Mesenchymal stem cell (in vitro differentiated cells and primary cell): ENCODE data around the gene TBC1D22A.

ENCODE experiments used
- DNase-seq: peaks from one replicate; pipeline ENCODE4 v3.0.0-alpha.2; 2013
- H2AFZ ChIP-seq: one replicate; pipeline ENCODE4 v1.6.1; 2013; ENCODE audit warnings: low read depth, mild to moderate bottlenecking, control low read depth, inconsistent platforms, low read length, moderate library complexity
- H2AK5ac ChIP-seq: 2 replicates; pipeline ENCODE4 v1.6.1; 2013; ENCODE audit warnings: low read length, moderate library complexity, mild to moderate bottlenecking, inconsistent platforms; ENCODE audit not compliant: severe bottlenecking
- H2BK120ac ChIP-seq: one replicate; pipeline ENCODE4 v1.6.1; 2013; ENCODE audit warnings: low read depth, mild to moderate bottlenecking, inconsistent platforms, low read length, moderate library complexity
- H2BK12ac ChIP-seq, 2 experiments: one replicate each; pipeline ENCODE4 v1.6.1; 2013; ENCODE audit warnings: inconsistent platforms in 2 of 2, low read length in 2 of 2, mild to moderate bottlenecking in 2 of 2, moderate library complexity in 2 of 2, control low read depth in 1 of 2
- H2BK15ac ChIP-seq: one replicate; pipeline ENCODE4 v1.6.1; 2013; ENCODE audit warnings: mild to moderate bottlenecking, low read depth, inconsistent platforms; ENCODE audit not compliant: poor library complexity, severe bottlenecking
- H2BK5ac ChIP-seq: 2 replicates; pipeline ENCODE4 v1.6.1; 2013; ENCODE audit warnings: low read depth, mild to moderate bottlenecking, low read length, control low read depth, inconsistent platforms; ENCODE audit not compliant: poor library complexity, severe bottlenecking
- H3K14ac ChIP-seq, 2 experiments: one replicate each; pipeline ENCODE4 v1.6.1; 2013; ENCODE audit warnings: inconsistent platforms in 2 of 2, low read length in 2 of 2, control low read depth in 1 of 2, mild to moderate bottlenecking in 1 of 2, moderate library complexity in 1 of 2
- H3K18ac ChIP-seq, 2 experiments: one replicate each; pipeline ENCODE4 v1.6.1; 2013; ENCODE audit warnings: inconsistent platforms in 2 of 2, low read length in 2 of 2, control low read depth in 1 of 2, low read depth in 1 of 2, mild to moderate bottlenecking in 1 of 2
- H3K23ac ChIP-seq, 2 experiments: one replicate each; pipeline ENCODE4 v1.6.1; 2013; ENCODE audit warnings: inconsistent platforms in 2 of 2, low read length in 2 of 2, mild to moderate bottlenecking in 2 of 2, moderate library complexity in 2 of 2, control low read depth in 1 of 2
- H3K27ac ChIP-seq: 2 replicates; pipeline ENCODE4 v1.5.1; 2013; ENCODE audit warnings: mild to moderate bottlenecking, moderate library complexity, low read length, control low read depth, inconsistent platforms; ENCODE audit not compliant: poor library complexity, severe bottlenecking
- H3K27me3 ChIP-seq, 2 experiments: 2 replicates each; pipeline versions ENCODE4 v1.6.1 to v1.7.0; 2013; ENCODE audit warnings: low read length in 2 of 2, mild to moderate bottlenecking in 2 of 2, moderate library complexity in 2 of 2, control low read depth in 1 of 2, inconsistent platforms in 1 of 2; ENCODE audit not compliant: control insufficient read depth in 1 of 2, insufficient read depth in 1 of 2
- H3K36me3 ChIP-seq, 2 experiments: 2 replicates each; pipeline versions ENCODE4 v1.6.1 to v1.7.0; 2013; ENCODE audit warnings: low read length in 2 of 2, control low read depth in 1 of 2, inconsistent platforms in 1 of 2, low read depth in 1 of 2, mild to moderate bottlenecking in 1 of 2; ENCODE audit not compliant: insufficient read depth in 2 of 2, control insufficient read depth in 1 of 2
- H3K4ac ChIP-seq, 2 experiments: one replicate each; pipeline ENCODE4 v1.6.1; 2013; ENCODE audit warnings: inconsistent platforms in 2 of 2, low read length in 2 of 2, mild to moderate bottlenecking in 2 of 2, moderate library complexity in 2 of 2, control low read depth in 1 of 2, low read depth in 1 of 2
- H3K4me1 ChIP-seq: 2 replicates; pipeline ENCODE4 v1.6.1; 2013; ENCODE audit warnings: low read depth, low read length, control low read depth; ENCODE audit not compliant: control insufficient read depth, insufficient read depth
- H3K4me2 ChIP-seq: 2 replicates; pipeline ENCODE4 v1.6.1; 2013; ENCODE audit warnings: low read length, mild to moderate bottlenecking, inconsistent platforms; ENCODE audit not compliant: poor library complexity, severe bottlenecking
- H3K4me3 ChIP-seq, 2 experiments: 2 replicates each; pipeline versions ENCODE4 v1.5.1 to v1.7.0; 2013; ENCODE audit warnings: low read length in 2 of 2, mild to moderate bottlenecking in 2 of 2, control low read depth in 1 of 2, low read depth in 1 of 2; ENCODE audit not compliant: insufficient read depth in 1 of 2
- H3K79me1 ChIP-seq: replicated peaks from 2 replicates; pipeline ENCODE4 v1.6.1; 2013; ENCODE audit warnings: mild to moderate bottlenecking, control low read depth, low read length, inconsistent platforms; ENCODE audit not compliant: poor library complexity, severe bottlenecking
- H3K9ac ChIP-seq: 2 replicates; pipeline ENCODE4 v1.7.0; 2013; ENCODE audit warnings: mild to moderate bottlenecking, low read length, moderate library complexity
- H3K9me3 ChIP-seq: 2 replicates; pipeline ENCODE4 v1.7.0; 2013; ENCODE audit warnings: mild to moderate bottlenecking, low read length; ENCODE audit not compliant: control insufficient read depth
- H4K8ac ChIP-seq: one replicate; pipeline ENCODE4 v1.6.1; 2013; ENCODE audit warnings: inconsistent platforms, mild to moderate bottlenecking, low read length, moderate library complexity
- H4K91ac ChIP-seq: one replicate; pipeline ENCODE4 v1.6.1; 2013; ENCODE audit warnings: mild to moderate bottlenecking, low read length, inconsistent platforms
- WGBS: methylation state at CpG from one replicate; pipeline ENCODE4 v1.1.7; 2013; ENCODE audit warnings: mixed read lengths; 5-methylcytosine and 5-hydroxymethylcytosine counted together

Gene TBC1D22A

GRCh38 chr22:46867106-46867505 lies 104.7 kb downstream of the TBC1D22A start:
- Histone ChIP-seq H3K27me3 (no peaks in the 10 kb centered on the region), H3K4me2 (no peak overlapping the region), H3K9ac (no peak overlapping the region), H2BK15ac (no peak overlapping the region), H2BK12ac (no peak overlapping the region), H4K91ac (no peak overlapping the region), H2BK120ac (no peak overlapping the region), H3K27ac (peak overlapping the region; percentile 74), H3K4ac (no peak overlapping the region), H3K14ac (no peak overlapping the region), H3K36me3 (peaks cover 7 to 8% of the 10 kb centered on the region in 2 experiments), H3K4me1 (peaks cover 6% of the 10 kb centered on the region), H3K9me3 (peaks cover 6% of the 10 kb centered on the region), H3K79me1 (peaks cover 41% of the 10 kb centered on the region), H3K4me3 (no peak overlapping the region), H2BK5ac (no peak overlapping the region), H4K8ac (no peak overlapping the region), H2AK5ac (no peak overlapping the region), H3K18ac (no peak overlapping the region), H3K23ac (no peak overlapping the region), H2AFZ (no peak overlapping the region)
- 70% methylated on average over 3 of the region's 4 CpGs for WGBS
- no peak for DNase-seq

DNA sequence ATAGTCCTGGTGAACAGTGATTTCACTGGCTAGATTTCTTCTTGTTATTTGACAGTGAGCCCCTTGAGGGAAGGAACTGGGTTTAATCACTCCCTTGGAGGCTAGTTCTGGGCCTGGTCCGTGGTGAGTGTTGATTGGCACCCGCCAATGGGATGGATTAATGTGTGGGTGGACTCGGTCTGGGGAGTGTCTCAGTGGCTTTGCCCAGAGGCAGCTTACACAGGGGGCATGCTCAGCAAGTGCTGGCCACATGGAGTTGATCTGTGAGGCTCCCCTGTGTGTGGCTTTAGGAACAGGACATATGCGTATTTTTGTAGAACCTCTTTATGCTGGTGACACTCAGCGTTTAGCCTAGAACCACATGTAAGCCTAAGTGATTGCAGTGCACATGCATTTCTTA lies 106.9 kb downstream of the TBC1D22A start:
- H3K4me2 ChIP-seq: no peak overlapping the region
- H3K9ac ChIP-seq: no peak overlapping the region
- DNase-seq: no peak
- H3K27ac ChIP-seq: no peak overlapping the region
- no peak overlapping the region for H3K18ac ChIP-seq
- H2AK5ac ChIP-seq: no peak overlapping the region
- H3K36me3 ChIP-seq: peaks cover 4 to 8% of the 10 kb centered on the region in 2 experiments
- no peak overlapping the region for H2BK5ac ChIP-seq
- H4K8ac ChIP-seq: no peak overlapping the region
- H4K91ac ChIP-seq: no peak overlapping the region
- H3K14ac ChIP-seq: no peak overlapping the region
- WGBS: 94% methylated on average over 5 of the region's 5 CpGs
- no peak overlapping the region for H2AFZ ChIP-seq
- no peak overlapping the region for H3K4me3 ChIP-seq
- H3K4ac ChIP-seq: no peak overlapping the region
- H2BK120ac ChIP-seq: no peak overlapping the region
- no peak overlapping the region for H2BK12ac ChIP-seq
- peaks cover 31% of the 10 kb centered on the region for H3K79me1 ChIP-seq
- H3K9me3 ChIP-seq: peaks cover 6% of the 10 kb centered on the region
- H3K27me3 ChIP-seq: no peaks in the 10 kb centered on the region
- no peak overlapping the region for H3K23ac ChIP-seq
- peaks cover 5% of the 10 kb centered on the region for H3K4me1 ChIP-seq
- H2BK15ac ChIP-seq: no peak overlapping the region

- no peak overlapping the region for H3K18ac ChIP-seq
- 100% methylated on average over 1 of the region's 1 CpG for WGBS
Measured at GRCh38 chr22:46869831-46870441, 107.5 kb downstream of the TBC1D22A start.

GRCh38 chr22:46871826-46872225 lies 109.4 kb downstream of the TBC1D22A start:
- Histone ChIP-seq H2BK15ac (no peak overlapping the region), H3K36me3 (peaks cover 7 to 8% of the 10 kb centered on the region in 2 experiments), H2BK12ac (no peak overlapping the region), H3K4ac (no peak overlapping the region), H3K23ac (no peak overlapping the region), H3K27me3 (no peaks in the 10 kb centered on the region), H3K4me3 (no peak overlapping the region), H2AK5ac (no peak overlapping the region), H3K27ac (no peak overlapping the region), H4K91ac (no peak overlapping the region), H2AFZ (no peak overlapping the region), H3K4me1 (peaks cover 4% of the 10 kb centered on the region), H3K14ac (no peak overlapping the region), H2BK5ac (no peak overlapping the region), H3K18ac (no peak overlapping the region), H4K8ac (no peak overlapping the region), H2BK120ac (no peak overlapping the region), H3K9me3 (peaks cover 6% of the 10 kb centered on the region), H3K9ac (no peak overlapping the region), H3K4me2 (no peak overlapping the region), H3K79me1 (peaks cover 34% of the 10 kb centered on the region)
- WGBS: no CpG with 5 or more reads among the region's 2 CpGs
- DNase-seq: no peak

More at GRCh38 chr22:46869831-46870441, 107.5 kb downstream of the TBC1D22A start:
- H3K4me1 ChIP-seq: peaks cover 5% of the 10 kb centered on the region
- H4K91ac ChIP-seq: no peak overlapping the region
- no peak overlapping the region for H3K4ac ChIP-seq
- H4K8ac ChIP-seq: no peak overlapping the region
- no peak for DNase-seq
- H3K27me3 ChIP-seq: no peaks in the 10 kb centered on the region
- H2AFZ ChIP-seq: no peak overlapping the region
- no peak overlapping the region for H3K23ac ChIP-seq
- peaks cover 4 to 8% of the 10 kb centered on the region in 2 experiments for H3K36me3 ChIP-seq
- H2BK5ac ChIP-seq: no peak overlapping the region
- H3K14ac ChIP-seq: no peak overlapping the region
- H3K79me1 ChIP-seq: peaks cover 29% of the 10 kb centered on the region
- no peak overlapping the region for H2BK12ac ChIP-seq
- no peak overlapping the region for H2AK5ac ChIP-seq
- no peak overlapping the region for H3K9ac ChIP-seq
- H3K4me3 ChIP-seq: no peak overlapping the region
- H3K4me2 ChIP-seq: no peak overlapping the region
- H3K9me3 ChIP-seq: peaks cover 6% of the 10 kb centered on the region
- no peak overlapping the region for H2BK15ac ChIP-seq
- H3K27ac ChIP-seq: no peak overlapping the region
- H2BK120ac ChIP-seq: no peak overlapping the region
